ENCODE measurements around the gene BHLHA15.

The BHLHA15 gene

GRCh38 chr7:98211221-98211675, at the start of gene BHLHA15:
Gene BHLHA15 (plus strand): TSS chr7:98211439. CDS start chr7:98212310, 871 bp downstream.
- 0 out of 2 replicates have a peak within 1 kb of the TSS, but pooled peaks have one; percentile 13 for H3K4me3 ChIP-seq (replicated peaks; ENCODE audit: low read depth, low read length)
- TF ChIP-seq CTCF (IDR thresholded peaks at IDR 0.05; ENCODE audit: low read depth, low read length, missing control alignments) = no peak
- no peak for DNase-seq (ENCODE audit: extremely low read depth, low read depth)

- TF ChIP-seq CTCF (IDR thresholded peaks at IDR 0.05; ENCODE audit: low read depth, low read length, missing control alignments) = no peak
- no peak for DNase-seq (ENCODE audit: extremely low read depth, low read depth)
- H3K4me3 ChIP-seq (replicated peaks; ENCODE audit: low read depth, low read length) = no peak overlapping the region
These were observed 48.5 kb upstream of the BHLHA15 start for GRCh38 chr7:98162758-98163157.

GRCh38 chr7:98163269-98163668, 48.0 kb upstream of the BHLHA15 start:
- DNase-seq (ENCODE audit: extremely low read depth, low read depth) = no peak
- TF ChIP-seq CTCF (IDR thresholded peaks at IDR 0.05; ENCODE audit: low read depth, low read length, missing control alignments) = no peak
- no peak overlapping the region for H3K4me3 ChIP-seq (replicated peaks; ENCODE audit: low read depth, low read length)

GRCh38 chr7:98163704-98164494, 47.3 kb upstream of the BHLHA15 start:
- H3K4me3 ChIP-seq (replicated peaks; ENCODE audit: low read depth, low read length) = no peak overlapping the region
- no peak for TF ChIP-seq CTCF (IDR thresholded peaks at IDR 0.05; ENCODE audit: low read depth, low read length, missing control alignments)
- no peak for DNase-seq (ENCODE audit: extremely low read depth, low read depth)

- H3K4me3 ChIP-seq (replicated peaks; ENCODE audit: low read depth, low read length) = no peak overlapping the region
- DNase-seq (ENCODE audit: extremely low read depth, low read depth) = no peak
- peak; percentile 67 for TF ChIP-seq CTCF (IDR thresholded peaks at IDR 0.05; ENCODE audit: low read depth, low read length, missing control alignments)
These were observed 45.2 kb upstream of the BHLHA15 start for GRCh38 chr7:98165827-98166667.

GRCh38 chr7:98166668-98166970, 44.6 kb upstream of the BHLHA15 start:
- DNase-seq (ENCODE audit: extremely low read depth, low read depth) = no peak
- no peak for TF ChIP-seq CTCF (IDR thresholded peaks at IDR 0.05; ENCODE audit: low read depth, low read length, missing control alignments)
- H3K4me3 ChIP-seq (replicated peaks; ENCODE audit: low read depth, low read length) = no peak overlapping the region

Data from HFF-Myc (cell line).